Testis (tissue), 2 donors: ENCODE results near the gene ARIH2.

Experiments
- CTCF ChIP-seq, 3 experiments: fragments of 450-650 bp in 2 of 3; fragments of 200-600 bp in 1 of 3; sonication (generic) in 1 of 3; IDR thresholded peaks; one replicate each; pipeline ENCODE4 v1.5.1; 2016 to 2019; ENCODE audit warnings: antibody characterized with exemption in 3 of 3, mild to moderate bottlenecking in 2 of 3, moderate library complexity in 1 of 3
- POLR2A ChIP-seq: fragments of 450-650 bp; IDR thresholded peaks from one replicate; pipeline ENCODE4 v1.6.1; 2017; ENCODE audit warnings: antibody characterized with exemption, mild to moderate bottlenecking, moderate library complexity

- TF ChIP-seq CTCF (IDR thresholded peaks at IDR 0.05) (no peak), POLR2A (no peak)
Observed at GRCh38 chr3:49023775-49024174, 105.1 kb downstream of the ARIH2 start.
